Glutamatergic neuron (in vitro differentiated cells): ENCODE measurements around the gene ONECUT3. TPM values are rescaled to one million over a fixed set of nuclear protein-coding genes. Genes with fewer than 3 reads are reported as not detected.

Experiments used
- DNase-seq: peaks from one replicate; pipeline ENCODE4 v3.0.0; 2022
- H3K27ac Mint-ChIP-seq: one replicate; pipeline ENCODE4 v1.8.0; 2020; ENCODE audit warnings: mild to moderate bottlenecking, mixed read lengths, inconsistent platforms; ENCODE audit not compliant: unreplicated experiment
- H3K27me3 Mint-ChIP-seq: one replicate; pipeline ENCODE4 v1.8.0; 2020; ENCODE audit warnings: mild to moderate bottlenecking, moderate library complexity, mixed read lengths, inconsistent platforms; ENCODE audit not compliant: unreplicated experiment
- H3K36me3 Mint-ChIP-seq: one replicate; pipeline ENCODE4 v1.8.0; 2020; ENCODE audit warnings: mild to moderate bottlenecking, mixed read lengths, inconsistent platforms; ENCODE audit not compliant: unreplicated experiment
- H3K4me1 Mint-ChIP-seq: one replicate; pipeline ENCODE4 v1.8.0; 2020; ENCODE audit warnings: mild to moderate bottlenecking, low read depth, mixed read lengths, inconsistent platforms; ENCODE audit not compliant: unreplicated experiment
- H3K4me3 Mint-ChIP-seq: one replicate; pipeline ENCODE4 v1.8.0; 2020; ENCODE audit warnings: mild to moderate bottlenecking, mixed read lengths, inconsistent platforms; ENCODE audit not compliant: unreplicated experiment
- H3K9me3 Mint-ChIP-seq: one replicate; pipeline ENCODE4 v1.8.0; 2020; ENCODE audit warnings: mild to moderate bottlenecking, moderate library complexity, mixed read lengths, inconsistent platforms; ENCODE audit not compliant: unreplicated experiment
- total RNA-seq: library from RNA; stranded (reverse); fragmentation: NEBNext Ultra II Directional; extraction: Animal tissue kit (Norgen Biotek cat#: 25700); gene quantifications from one replicate; pipeline ENCODE4 v1.2.1, GENCODE V29; 2021; ENCODE audit not compliant: unreplicated experiment
- TF ChIP-seq, protein P1 (sequence below): fragments of 200-600 bp; sonication (generic); IDR thresholded peaks from one replicate; pipeline ENCODE4 v1.5.0; 2021; ENCODE audit not compliant: partially characterized antibody, unreplicated experiment

ONECUT3 gene
- total RNA-seq, 1 donor from 2014 or later: 15.4 TPM

DNA sequence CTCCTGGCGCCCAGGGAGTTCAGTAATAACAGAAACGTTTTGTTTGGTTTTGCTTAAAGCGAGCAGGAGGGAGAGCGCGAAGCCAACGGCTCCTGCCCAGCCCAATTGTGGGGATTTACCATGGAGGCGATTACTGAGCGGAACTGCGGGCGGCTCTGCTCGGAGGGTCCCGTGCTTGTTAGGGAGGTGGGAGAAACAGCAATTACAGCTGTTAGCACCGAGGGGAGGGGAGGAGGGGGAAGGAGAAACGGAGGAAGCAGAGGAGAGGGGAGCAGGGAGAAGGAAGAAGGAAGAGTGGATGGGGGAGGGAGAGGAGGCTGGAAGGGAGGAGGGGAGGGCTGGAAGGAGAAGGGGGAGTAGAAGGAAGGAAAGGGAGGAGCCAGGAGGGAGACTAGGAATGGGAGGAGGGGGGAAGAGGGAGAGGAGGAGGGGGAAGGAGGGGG lies 7.7 kb upstream of the ONECUT3 start:
- Mint-ChIP-seq H3K36me3 (no peaks in the 10 kb centered on the region), H3K27ac (no peak overlapping the region), H3K4me3 (no peak overlapping the region), H3K4me1 (peaks cover 3% of the 10 kb centered on the region), H3K27me3 (peaks cover 2% of the 10 kb centered on the region), H3K9me3 (peaks cover 3% of the 10 kb centered on the region)
- TF ChIP-seq, protein P1, sequence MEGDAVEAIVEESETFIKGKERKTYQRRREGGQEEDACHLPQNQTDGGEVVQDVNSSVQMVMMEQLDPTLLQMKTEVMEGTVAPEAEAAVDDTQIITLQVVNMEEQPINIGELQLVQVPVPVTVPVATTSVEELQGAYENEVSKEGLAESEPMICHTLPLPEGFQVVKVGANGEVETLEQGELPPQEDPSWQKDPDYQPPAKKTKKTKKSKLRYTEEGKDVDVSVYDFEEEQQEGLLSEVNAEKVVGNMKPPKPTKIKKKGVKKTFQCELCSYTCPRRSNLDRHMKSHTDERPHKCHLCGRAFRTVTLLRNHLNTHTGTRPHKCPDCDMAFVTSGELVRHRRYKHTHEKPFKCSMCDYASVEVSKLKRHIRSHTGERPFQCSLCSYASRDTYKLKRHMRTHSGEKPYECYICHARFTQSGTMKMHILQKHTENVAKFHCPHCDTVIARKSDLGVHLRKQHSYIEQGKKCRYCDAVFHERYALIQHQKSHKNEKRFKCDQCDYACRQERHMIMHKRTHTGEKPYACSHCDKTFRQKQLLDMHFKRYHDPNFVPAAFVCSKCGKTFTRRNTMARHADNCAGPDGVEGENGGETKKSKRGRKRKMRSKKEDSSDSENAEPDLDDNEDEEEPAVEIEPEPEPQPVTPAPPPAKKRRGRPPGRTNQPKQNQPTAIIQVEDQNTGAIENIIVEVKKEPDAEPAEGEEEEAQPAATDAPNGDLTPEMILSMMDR: no peak
- DNase-seq: no peak

DNA sequence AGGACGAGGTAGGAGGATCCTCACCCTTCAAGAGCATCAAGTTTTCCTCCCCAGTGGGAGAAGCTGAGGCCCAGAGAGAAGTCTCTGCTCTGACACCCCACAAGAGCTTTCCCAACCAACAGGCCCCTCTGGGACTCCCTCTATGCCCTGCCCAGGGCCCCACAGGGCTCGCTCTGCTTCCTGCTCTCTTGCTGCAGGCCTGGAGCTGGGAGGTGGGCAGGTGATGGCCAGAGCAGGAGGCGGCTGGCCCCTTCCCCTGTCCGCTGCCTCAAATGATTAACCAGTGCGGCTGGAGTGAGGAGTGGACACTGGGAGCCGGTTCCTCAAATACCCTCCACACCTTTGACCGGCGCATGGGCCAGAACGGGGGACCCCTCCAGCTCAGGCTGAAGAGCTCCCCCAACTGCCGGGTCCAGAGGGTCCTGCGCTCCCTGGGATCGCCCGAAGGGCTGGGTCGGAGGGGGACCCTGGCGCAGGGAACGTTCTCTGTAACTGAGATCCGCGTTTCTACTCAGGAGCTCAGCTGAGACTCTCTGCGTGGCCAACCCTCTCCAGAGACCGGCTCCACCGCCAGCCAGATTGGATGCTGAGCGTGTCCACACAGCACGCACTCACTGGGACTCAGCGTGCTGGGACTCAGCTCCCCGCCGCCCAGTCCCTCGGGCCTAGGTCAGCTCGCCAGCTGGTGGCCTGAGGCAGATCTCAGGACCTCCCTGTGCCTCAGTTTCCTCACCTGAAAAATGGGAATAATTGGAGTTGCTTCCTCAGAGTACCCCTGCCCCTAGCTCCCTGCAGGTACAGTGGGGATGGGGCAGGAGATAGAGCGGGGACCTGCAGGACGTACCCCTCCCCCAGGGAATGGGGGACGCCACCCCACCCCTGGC lies 6.7 kb upstream of the ONECUT3 start:
- peaks cover 7% of the 10 kb centered on the region for H3K9me3 Mint-ChIP-seq
- H3K27me3 Mint-ChIP-seq: peaks cover 7% of the 10 kb centered on the region
- DNase-seq: peak; percentile 67
- TF ChIP-seq, protein P1: no peak
- H3K4me3 Mint-ChIP-seq: no peak overlapping the region
- H3K4me1 Mint-ChIP-seq: peaks cover 9% of the 10 kb centered on the region
- H3K36me3 Mint-ChIP-seq: no peaks in the 10 kb centered on the region
- no peak overlapping the region for H3K27ac Mint-ChIP-seq

DNA sequence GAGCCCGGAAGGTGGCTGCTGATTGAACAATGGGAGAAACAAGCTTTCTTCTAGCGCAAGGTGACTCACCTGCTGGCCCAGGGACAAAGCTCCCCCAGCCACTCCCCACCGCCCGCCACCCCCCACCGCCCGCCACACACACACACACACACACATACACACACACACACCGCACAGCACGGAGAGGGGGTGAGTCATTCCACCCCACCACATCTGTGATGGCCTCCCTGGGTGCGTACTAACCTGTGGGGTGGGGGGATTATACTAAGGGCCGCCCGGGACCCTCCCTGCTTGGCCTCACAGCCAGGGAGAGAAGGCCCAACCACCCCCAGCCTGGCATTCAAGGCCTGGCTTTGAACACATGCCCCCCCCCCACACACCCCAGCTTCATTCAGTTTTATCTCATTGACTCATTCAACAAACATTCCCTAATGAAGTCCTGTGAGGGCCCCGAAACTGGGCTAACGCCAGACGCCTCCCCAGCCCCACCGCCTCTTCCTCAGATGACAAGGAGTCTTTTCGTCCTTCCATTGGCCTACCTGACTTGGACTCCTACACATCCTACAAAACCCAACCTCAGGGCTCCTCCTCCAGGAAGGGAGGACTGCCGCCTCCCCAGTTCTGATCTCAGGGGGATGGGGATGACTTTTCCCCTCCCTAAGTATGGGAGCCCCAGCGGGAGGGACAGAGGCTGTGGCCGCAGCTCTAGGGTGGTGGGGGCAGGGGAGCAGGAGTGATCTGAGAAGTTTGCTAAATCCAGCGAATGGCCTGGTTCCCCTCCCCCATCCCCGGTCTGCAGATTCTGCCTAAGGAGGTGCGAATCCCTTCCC lies 5.8 kb upstream of the ONECUT3 start:
- Mint-ChIP-seq H3K36me3 (no peaks in the 10 kb centered on the region), H3K9me3 (peaks cover 7% of the 10 kb centered on the region), H3K27me3 (peaks cover 7% of the 10 kb centered on the region), H3K4me1 (peaks cover 9% of the 10 kb centered on the region), H3K27ac (no peak overlapping the region), H3K4me3 (peak overlapping the region; percentile 38)
- TF ChIP-seq, protein P1: no peak
- DNase-seq: no peak

DNA sequence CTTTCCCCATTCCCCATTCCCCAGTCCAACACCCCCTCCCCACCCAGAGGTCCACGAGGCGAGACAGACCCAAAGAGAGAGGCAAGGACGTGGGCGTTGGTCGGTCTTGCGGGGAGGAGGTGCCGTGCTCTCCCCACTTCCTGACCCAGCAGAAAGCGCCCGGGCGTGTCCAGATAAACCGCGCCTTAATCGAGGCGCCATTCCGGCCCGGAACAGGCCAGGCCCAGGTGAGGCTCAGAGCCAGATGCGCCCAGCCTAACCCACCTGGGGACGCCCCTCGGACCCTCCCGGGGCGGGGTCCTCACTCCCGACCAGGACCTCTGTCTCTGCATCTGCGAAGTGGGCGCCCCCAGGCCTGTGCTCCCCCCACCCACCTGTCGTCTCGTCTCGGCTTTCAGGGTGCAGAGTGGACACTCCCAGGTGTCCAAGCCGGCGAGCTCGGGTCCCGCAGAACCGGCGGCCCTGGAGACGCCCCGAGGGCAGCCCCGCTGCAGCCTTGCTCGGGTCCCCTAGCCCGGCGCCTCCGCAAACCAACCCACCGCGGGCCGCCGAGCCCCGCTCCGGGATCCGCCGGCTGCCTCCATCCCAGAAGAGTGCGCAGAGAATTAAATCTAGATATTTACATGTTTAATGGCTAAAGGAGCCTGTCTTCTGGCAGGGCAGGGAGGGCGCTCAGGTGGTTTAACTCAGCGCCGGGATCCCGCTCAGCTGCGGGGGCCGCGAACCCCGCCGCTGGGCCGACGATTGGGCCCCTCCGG lies 5.0 kb upstream of the ONECUT3 start:
- peak overlapping the region; percentile 38 for H3K4me3 Mint-ChIP-seq

More for the DNA sequence above, 5.0 kb upstream of the ONECUT3 start:
- H3K27me3 Mint-ChIP-seq: peaks cover 7% of the 10 kb centered on the region
- H3K36me3 Mint-ChIP-seq: no peaks in the 10 kb centered on the region
- peaks cover 7% of the 10 kb centered on the region for H3K9me3 Mint-ChIP-seq
- TF ChIP-seq, protein P1: no peak
- peaks cover 9% of the 10 kb centered on the region for H3K4me1 Mint-ChIP-seq
- DNase-seq: no peak
- no peak overlapping the region for H3K27ac Mint-ChIP-seq
